Activated T-cell treated with anti-CD3 and anti-CD28 coated beads, Interleukin-2, amount 50 U/mL, for 72 hours (primary cell): ENCODE results near the gene GOLGA3. TPM values are rescaled to one million over a fixed set of nuclear protein-coding genes. Genes with fewer than 3 reads are reported as not detected.
A peak's percentile ranks its signal among the peaks of the same experiment; 100 is the strongest.
"Not testable (repeated sequence)": the region's sequence is repeated elsewhere in the genome, so short reads cannot be mapped to it uniquely, and the experiment has no call there.

ENCODE experiments used
- ATAC-seq, 2 donors: fragments of 150-1000 bp; cut with Tn5 transposase; replicated peaks in 1 of 2; 2 replicates each; pipeline ENCODE4 v1.10.0; 2021; ENCODE audit warnings: moderate library complexity in 2 of 2, mild to moderate bottlenecking in 1 of 2
- DNase-seq, 2 donors: peaks; one replicate each; pipeline ENCODE4 v3.0.0; 2021 to 2022; ENCODE audit warnings: mixed read lengths in 1 of 2
- H3K27ac Mint-ChIP-seq: one replicate; pipeline ENCODE4 v1.8.0; 2022; ENCODE audit warnings: mild to moderate bottlenecking, moderate library complexity, mixed read lengths
- H3K27me3 Mint-ChIP-seq: one replicate; pipeline ENCODE4 v1.8.0; 2022; ENCODE audit warnings: low read depth, mixed read lengths
- H3K36me3 Mint-ChIP-seq, 2 donors: one replicate each; pipeline ENCODE4 v1.8.0; 2022; ENCODE audit warnings: mixed read lengths in 2 of 2, mild to moderate bottlenecking in 1 of 2; ENCODE audit not compliant: insufficient read depth in 2 of 2
- H3K4me1 Mint-ChIP-seq: one replicate; pipeline ENCODE4 v1.8.0; 2022; ENCODE audit warnings: low read depth, mixed read lengths
- H3K4me3 Mint-ChIP-seq, 2 donors: one replicate each; pipeline ENCODE4 v1.8.0; 2022; ENCODE audit warnings: mild to moderate bottlenecking in 2 of 2, mixed read lengths in 2 of 2, moderate library complexity in 2 of 2
- H3K9me3 Mint-ChIP-seq, 2 donors: one replicate each; pipeline ENCODE4 v1.8.0; 2022; ENCODE audit warnings: mixed read lengths in 2 of 2
- total RNA-seq, 2 donors: library from RNA; stranded (reverse); gene quantifications; one replicate each; pipeline ENCODE4 v1.2.3, GENCODE V29; 2022

Gene GOLGA3
- total RNA-seq, 2 donors from 2014 or later: 58.2 to 60.4 TPM

GRCh38 chr12:132776816-132777568 lies 51.7 kb downstream of the GOLGA3 start:
- Mint-ChIP-seq H3K9me3 (no peaks in the 10 kb centered on the region), H3K27ac (no peak overlapping the region), H3K27me3 (no peaks in the 10 kb centered on the region), H3K4me3 (no peak overlapping the region), H3K36me3 (peaks cover 5 to 8% of the 10 kb centered on the region in 2 donors), H3K4me1 (peaks cover 20% of the 10 kb centered on the region)
- no peak for ATAC-seq
- no peak for DNase-seq

GRCh38 chr12:132776230-132776625 lies 52.4 kb downstream of the GOLGA3 start:
- not testable (repeated sequence) for H3K27ac Mint-ChIP-seq, ATAC-seq, H3K36me3 Mint-ChIP-seq, H3K9me3 Mint-ChIP-seq, DNase-seq, H3K27me3 Mint-ChIP-seq, H3K4me3 Mint-ChIP-seq
- peaks cover 28% of the 10 kb centered on the region for H3K4me1 Mint-ChIP-seq

DNA sequence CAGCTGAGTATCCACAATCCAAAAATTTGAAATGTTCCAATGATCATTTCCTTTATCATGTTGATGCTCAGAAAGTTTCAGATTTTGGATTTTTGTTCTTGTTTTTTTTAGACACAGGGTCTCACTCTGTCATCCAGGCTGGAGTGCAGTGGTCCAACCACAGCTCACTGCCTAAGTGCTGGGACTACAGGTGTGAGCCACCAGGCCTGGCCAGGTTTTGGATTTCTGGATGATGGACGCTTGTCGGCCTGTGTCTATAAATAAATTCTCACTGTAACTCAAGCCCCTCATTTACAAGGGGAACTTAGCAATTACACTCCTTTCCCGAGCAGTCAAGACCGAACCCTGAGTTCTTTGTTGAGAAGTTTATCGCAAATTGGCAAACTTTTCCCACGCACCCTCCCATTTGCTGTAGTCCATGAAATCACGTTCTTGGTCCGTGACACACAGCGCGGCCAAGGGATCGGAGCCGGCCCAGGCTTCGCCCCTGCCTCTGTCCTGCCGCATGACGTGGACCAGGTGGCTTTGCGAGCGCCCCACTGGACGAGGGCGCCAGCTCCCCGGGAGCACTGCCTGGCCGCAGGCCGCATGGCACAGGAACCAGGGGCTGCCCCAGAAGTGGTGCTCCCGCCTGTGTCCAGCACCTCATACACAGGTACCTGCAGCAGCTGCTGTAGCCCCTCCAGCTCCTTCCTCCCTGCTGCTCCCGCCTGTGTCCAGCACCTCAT lies 53.0 kb downstream of the GOLGA3 start:
- no peak for ATAC-seq
- Mint-ChIP-seq H3K27me3 (no peaks in the 10 kb centered on the region), H3K4me3 (no peak overlapping the region), H3K4me1 (peaks cover 33% of the 10 kb centered on the region), H3K36me3 (peaks cover 3 to 6% of the 10 kb centered on the region in 2 donors), H3K27ac (no peak overlapping the region), H3K9me3 (no peaks in the 10 kb centered on the region)
- no peak for DNase-seq

- Mint-ChIP-seq H3K4me3 (no peak overlapping the region), H3K9me3 (no peaks in the 10 kb centered on the region), H3K4me1 (peaks cover 42% of the 10 kb centered on the region), H3K27me3 (no peaks in the 10 kb centered on the region), H3K36me3 (peaks cover 3% of the 10 kb centered on the region in 2 donors), H3K27ac (no peak overlapping the region)
- DNase-seq (no peak), ATAC-seq (no peak)
Observed at GRCh38 chr12:132774646-132775275, 53.9 kb downstream of the GOLGA3 start.

DNA sequence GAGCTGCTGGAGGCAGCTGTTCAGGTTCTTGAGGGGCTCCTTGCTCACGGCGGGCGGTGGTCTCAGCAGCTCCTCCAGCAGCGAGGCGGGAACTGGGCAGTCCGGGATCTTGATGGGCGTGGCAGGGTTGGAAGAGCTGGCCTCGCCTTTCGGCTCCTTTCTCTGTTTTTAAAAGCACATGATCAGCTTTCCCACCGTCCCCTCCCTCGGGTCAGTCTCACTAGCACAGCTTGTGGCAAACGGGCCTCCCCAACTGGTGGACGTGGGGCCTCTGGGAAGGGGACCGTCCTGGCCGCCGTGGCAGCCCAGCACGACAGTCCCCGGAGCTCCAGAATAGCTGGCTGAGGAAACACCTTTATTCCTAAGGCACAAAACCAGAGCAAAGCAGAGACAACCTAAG lies 54.5 kb downstream of the GOLGA3 start:
- Mint-ChIP-seq H3K4me1 (peaks cover 48% of the 10 kb centered on the region), H3K9me3 (no peaks in the 10 kb centered on the region), H3K27ac (no peak overlapping the region), H3K4me3 (no peak overlapping the region), H3K36me3 (peaks cover 0 to 5% of the 10 kb centered on the region in 2 donors), H3K27me3 (no peaks in the 10 kb centered on the region)
- ATAC-seq (no peak), DNase-seq (no peak)

DNA sequence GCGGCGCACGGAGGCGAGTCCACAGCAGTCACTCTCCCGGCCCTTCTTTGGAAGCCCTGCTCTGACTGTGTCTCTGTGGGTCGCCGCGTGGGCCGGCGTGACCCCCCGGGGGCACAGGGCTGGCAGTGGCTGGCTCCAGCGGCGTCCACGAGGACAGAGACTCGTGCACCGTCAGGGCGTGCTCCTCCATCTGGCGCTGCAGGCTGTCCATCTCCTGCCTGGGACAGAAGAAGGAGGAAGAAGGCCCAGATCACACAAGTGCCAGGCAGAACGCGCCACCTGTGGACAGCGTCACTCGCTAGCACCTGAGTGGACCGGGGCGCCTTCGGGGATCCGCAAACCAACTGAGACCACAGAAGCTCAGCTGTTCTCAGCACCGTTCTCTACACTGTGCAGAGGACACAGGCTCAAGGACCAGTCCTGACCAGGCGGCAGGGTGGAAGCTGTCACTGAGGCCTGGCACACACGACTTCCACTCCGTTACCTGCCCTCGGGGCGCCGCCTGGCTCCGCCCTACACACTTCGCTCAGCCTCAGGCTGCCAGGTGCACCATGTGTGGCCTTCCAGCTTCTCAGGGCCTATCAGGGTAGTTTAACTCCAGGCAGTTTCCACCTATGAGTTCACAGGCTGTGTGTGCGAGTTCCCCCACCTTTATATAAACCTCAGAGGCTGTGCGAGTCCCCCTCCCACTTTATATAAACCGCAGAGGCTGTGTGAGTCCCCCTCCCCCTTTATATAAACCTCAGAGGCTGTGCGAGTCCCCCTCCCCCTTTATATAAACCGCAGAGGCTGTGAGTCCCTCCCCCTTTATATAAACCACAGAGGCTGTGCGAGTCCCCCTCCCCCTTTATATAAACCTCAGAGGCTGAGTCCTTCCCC lies 55.4 kb downstream of the GOLGA3 start:
- H3K9me3 Mint-ChIP-seq: no peaks in the 10 kb centered on the region
- peaks cover 0 to 9% of the 10 kb centered on the region in 2 donors for H3K36me3 Mint-ChIP-seq
- peaks cover 57% of the 10 kb centered on the region for H3K4me1 Mint-ChIP-seq
- DNase-seq (no peak), ATAC-seq (peak in 1 of 2 donors; percentile 22)
- no peak overlapping the region for H3K4me3 Mint-ChIP-seq
- no peak overlapping the region for H3K27ac Mint-ChIP-seq
- H3K27me3 Mint-ChIP-seq: no peaks in the 10 kb centered on the region

DNA sequence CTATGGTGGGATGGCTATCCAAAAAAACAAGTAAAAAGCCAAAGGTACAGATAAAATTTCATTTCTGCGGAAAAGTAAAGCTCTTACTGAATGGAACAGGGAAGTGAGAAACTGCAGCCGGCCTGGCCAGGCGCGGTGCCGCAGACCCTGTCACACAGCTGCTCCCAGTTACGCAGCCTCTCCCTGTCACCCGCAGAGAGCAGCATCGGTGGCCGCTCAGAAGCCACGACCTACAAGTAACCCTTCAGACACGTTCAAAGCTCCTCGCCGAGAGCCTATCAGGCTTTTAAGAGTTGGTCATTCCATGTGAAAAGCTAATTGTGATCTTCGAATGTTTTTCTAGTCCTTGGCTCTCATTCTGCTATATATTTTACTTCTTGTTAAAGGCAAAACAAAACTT lies 56.1 kb downstream of the GOLGA3 start:
- DNase-seq (no peak), ATAC-seq (no peak)
- Mint-ChIP-seq H3K36me3 (peaks cover 0 to 9% of the 10 kb centered on the region in 2 donors), H3K27ac (no peak overlapping the region), H3K9me3 (no peaks in the 10 kb centered on the region), H3K27me3 (no peaks in the 10 kb centered on the region), H3K4me1 (peaks cover 64% of the 10 kb centered on the region), H3K4me3 (no peak overlapping the region)

DNA sequence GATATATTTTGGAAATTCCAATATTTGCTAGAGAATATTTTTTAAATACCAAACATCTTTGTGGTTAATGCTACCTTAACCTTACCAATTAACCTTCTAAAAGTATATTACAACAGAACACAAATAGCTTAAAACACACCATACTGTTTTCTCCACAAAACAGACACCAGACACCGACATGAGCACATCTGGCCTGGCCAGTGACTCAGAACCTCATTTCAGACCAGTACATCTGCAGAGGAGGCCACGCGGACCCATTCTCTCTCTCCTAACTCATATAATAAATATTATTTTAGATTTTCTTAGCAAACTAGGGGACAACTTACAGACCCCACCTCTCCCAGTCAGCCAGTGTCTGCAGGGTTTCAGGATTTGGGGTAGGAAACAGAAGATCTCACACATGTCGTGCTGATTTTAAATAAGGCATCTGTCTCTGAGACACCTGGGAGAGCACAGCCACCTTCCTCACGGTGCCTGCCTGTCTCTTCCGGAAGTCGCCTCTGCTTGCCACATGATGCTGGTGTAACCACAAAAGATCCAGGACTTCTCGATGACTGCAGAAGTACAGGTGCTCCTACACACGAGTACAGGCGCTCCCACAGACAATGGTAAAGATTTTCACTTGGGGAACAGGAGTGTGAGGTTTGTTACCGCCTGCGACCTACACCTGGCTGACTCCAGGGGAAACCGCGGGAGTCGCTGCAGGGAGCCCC lies 57.4 kb downstream of the GOLGA3 start:
- ATAC-seq (peak; percentile 65 to 69), DNase-seq (peak; percentile 24 to 31)
- H3K27ac Mint-ChIP-seq: peak overlapping the region; percentile 21
- H3K36me3 Mint-ChIP-seq: peaks cover 0 to 9% of the 10 kb centered on the region in 2 donors
- H3K9me3 Mint-ChIP-seq: no peaks in the 10 kb centered on the region
- peak overlapping the region; percentile 2 to 63 for H3K4me3 Mint-ChIP-seq
- peaks cover 66% of the 10 kb centered on the region for H3K4me1 Mint-ChIP-seq
- no peaks in the 10 kb centered on the region for H3K27me3 Mint-ChIP-seq

DNA sequence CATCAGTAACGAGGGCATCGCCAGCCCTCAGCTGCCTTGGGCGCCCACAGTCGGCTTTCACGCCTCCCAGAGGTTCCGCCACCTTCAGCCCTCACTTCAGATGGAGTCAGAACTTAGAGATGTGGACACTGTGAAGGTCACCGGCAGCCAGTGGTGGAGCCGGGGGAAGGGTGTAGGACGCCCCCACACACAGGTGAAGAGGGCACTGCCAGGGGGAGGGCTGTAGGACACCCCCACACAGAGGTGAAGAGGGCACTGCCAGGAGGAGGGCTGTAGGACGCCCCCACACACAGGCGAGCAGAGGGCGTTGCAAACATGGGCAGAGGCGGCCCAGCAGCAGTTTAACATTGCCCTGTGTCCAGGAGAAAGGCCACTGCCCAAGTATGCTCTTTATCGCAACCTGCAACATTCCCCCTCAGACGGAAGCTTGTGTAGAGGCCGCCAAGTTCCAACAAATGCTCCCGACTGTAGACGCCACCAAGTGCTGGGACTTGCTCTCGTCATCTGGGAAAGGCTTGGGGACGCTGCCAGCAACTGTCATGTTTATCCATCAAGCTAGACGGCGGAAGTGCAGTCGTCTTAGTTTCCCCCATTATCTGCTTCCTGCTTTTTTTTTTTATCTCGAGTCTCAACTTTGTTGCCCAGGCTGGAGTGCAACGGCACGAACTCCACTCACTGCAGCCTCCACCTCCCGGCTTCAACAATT lies 62.1 kb downstream of the GOLGA3 start:
- Mint-ChIP-seq H3K27me3 (no peaks in the 10 kb centered on the region), H3K27ac (no peak overlapping the region), H3K4me1 (peaks cover 57% of the 10 kb centered on the region), H3K9me3 (no peaks in the 10 kb centered on the region), H3K4me3 (no peak overlapping the region), H3K36me3 (peaks cover 0 to 8% of the 10 kb centered on the region in 2 donors)
- DNase-seq (no peak), ATAC-seq (no peak)

DNA sequence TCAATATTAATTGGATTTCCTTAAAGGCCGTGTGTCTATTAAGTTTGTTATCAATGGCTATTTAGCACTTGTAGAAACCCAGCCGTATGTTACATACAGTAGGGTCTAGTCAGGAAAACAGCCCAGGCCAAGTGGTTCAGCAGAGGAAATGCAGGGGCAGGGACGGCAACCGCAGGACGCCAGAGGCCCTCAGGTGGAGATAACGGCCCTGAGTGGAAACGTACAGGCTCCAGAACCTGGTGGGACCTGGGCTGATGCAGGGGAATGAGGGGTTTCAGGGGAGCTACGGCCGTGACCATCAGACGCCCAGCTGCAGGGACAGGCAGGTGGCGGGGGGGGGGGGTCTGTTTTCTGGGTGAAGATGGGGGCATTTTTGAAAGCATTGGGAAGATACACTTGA lies 63.3 kb downstream of the GOLGA3 start:
- peaks cover 5 to 16% of the 10 kb centered on the region in 2 donors for H3K36me3 Mint-ChIP-seq
- no peak overlapping the region for H3K27ac Mint-ChIP-seq
- DNase-seq (no peak), ATAC-seq (no peak)
- H3K4me3 Mint-ChIP-seq: no peak overlapping the region
- H3K27me3 Mint-ChIP-seq: no peaks in the 10 kb centered on the region
- no peaks in the 10 kb centered on the region for H3K9me3 Mint-ChIP-seq
- peaks cover 53% of the 10 kb centered on the region for H3K4me1 Mint-ChIP-seq

DNA sequence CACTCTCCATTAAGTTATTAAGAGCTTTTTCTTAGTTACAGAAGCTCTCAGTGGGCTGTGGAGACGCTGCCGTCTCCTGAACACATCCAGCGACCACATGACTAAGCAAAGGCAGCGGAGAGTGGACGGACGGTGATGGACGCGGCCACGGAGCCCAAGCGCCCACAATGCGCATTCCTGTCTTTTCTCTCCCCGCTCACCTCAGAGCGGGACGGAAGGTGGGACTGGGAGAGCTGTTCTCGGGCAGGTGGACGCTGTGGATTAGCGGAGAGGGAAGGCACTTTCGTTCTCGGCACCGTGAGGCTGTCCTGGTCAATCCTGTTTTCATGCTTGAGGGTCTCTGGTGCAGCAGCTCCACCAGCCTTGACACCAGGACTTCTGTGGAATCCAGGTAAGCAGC lies 64.4 kb downstream of the GOLGA3 start:
- no peaks in the 10 kb centered on the region for H3K27me3 Mint-ChIP-seq
- H3K36me3 Mint-ChIP-seq: peaks cover 8 to 18% of the 10 kb centered on the region in 2 donors

More for the DNA sequence above, 64.4 kb downstream of the GOLGA3 start:
- no peak overlapping the region for H3K4me3 Mint-ChIP-seq
- no peak for ATAC-seq
- DNase-seq: no peak
- H3K4me1 Mint-ChIP-seq: peaks cover 53% of the 10 kb centered on the region
- H3K9me3 Mint-ChIP-seq: no peaks in the 10 kb centered on the region
- H3K27ac Mint-ChIP-seq: no peak overlapping the region
